ENCODE results near the gene HSFX4.

DNA sequence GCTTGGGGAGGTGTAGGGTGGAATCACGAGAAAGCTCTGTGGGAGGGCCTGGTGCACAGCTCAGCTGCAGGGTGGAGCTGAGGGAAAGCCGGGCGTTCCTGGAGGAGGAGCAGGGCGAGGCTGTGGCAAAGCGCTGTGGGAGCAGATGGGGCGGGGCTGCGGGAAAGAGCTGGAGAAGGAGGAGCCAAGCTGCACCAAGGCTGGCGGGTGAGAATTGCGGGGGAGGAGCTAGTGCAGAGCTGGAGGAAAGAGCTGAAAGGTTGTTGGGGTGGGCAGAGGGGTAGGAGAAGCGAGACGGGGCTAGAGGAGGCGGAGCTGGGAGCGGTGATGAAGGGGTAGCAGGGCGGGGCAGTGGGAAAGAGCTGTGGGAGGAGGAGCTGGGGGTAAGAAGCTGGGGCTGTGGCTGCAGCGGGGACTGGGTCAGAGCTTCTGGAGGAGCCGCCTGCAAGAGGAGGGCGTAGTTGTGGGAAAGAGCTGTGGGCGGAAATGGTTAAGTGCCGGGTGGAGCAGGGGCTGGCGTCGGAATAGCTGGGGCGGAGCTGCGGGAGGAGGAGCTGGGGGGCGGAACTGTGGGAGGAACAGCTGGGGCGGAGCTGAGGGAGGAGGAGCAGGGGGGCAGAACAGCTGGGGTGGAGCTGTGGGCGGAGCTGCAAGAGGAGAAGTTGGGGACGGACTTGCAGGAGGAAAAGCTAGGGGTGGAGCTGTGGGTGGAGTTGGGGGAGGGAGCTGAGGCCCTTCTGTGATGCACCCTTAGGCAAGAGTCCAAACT, 10.7 kb downstream of the HSFX4 start:
- TF ChIP-seq KDM1A (IDR thresholded peaks at IDR 0.05; ENCODE audit: low read depth): no peak
- TF ChIP-seq EP300 (IDR thresholded peaks at IDR 0.05): no peak
- TF ChIP-seq HOXB13 (CRISPR knock-in tag; IDR thresholded peaks at IDR 0.05; ENCODE audit: low read depth): no peak
- TF ChIP-seq BHLHE40 (IDR thresholded peaks at IDR 0.05; ENCODE audit: low read depth, low read length): no peak
